Mesendoderm (in vitro differentiated cells): ENCODE measurements around the gene KRTAP12-1. TPM values are rescaled to one million over a fixed set of nuclear protein-coding genes. Genes with fewer than 3 reads are reported as not detected.

Source experiments
- small RNA-seq: library from polyadenylated mRNA; stranded (forward); fragments of <200 nt; extraction: miRNeasy Mini kit (QIAGEN cat#:217004); gene quantifications from one replicate; pipeline ENCODE3, GENCODE V24; 2013; ENCODE audit not compliant: insufficient read depth

KRTAP12-1 gene

Small RNAs within 50 kb of the gene (small RNA-seq; reads per million reads assigned to genes)
- gene KRTAP12-6P = not detected
